GM10248 (cell line): Measurements from ENCODE around the gene HCFC1.

Experiments
- CTCF ChIA-PET: fragments of 300-600 bp; sonication (Branson Sonifier 250); formaldehyde crosslinking; extraction: SDS; loops from one replicate; lab custom pipeline; 2021; ENCODE audit warnings: antibody characterized with exemption; lab: Yijun Ruan, JAX
- POLR2A ChIA-PET: fragments of 350-650 bp; sonication (Branson Sonifier 250); formaldehyde crosslinking; extraction: SDS; loops from one replicate; lab custom pipeline; 2020; ENCODE audit warnings: antibody characterized with exemption; lab: Yijun Ruan, JAX
- DNase-seq: peaks from one replicate; pipeline ENCODE4 v3.0.0; 2012; ENCODE audit errors: extremely low spot score
- TF ChIP-seq, protein P1 (sequence below): IDR thresholded peaks from 2 replicates; pipeline ENCODE4 v1.5.1; 2012; ENCODE audit warnings: mild to moderate bottlenecking, low read depth; ENCODE audit errors: extremely low read depth, missing control alignments, control extremely low read depth

Gene HCFC1

DNA sequence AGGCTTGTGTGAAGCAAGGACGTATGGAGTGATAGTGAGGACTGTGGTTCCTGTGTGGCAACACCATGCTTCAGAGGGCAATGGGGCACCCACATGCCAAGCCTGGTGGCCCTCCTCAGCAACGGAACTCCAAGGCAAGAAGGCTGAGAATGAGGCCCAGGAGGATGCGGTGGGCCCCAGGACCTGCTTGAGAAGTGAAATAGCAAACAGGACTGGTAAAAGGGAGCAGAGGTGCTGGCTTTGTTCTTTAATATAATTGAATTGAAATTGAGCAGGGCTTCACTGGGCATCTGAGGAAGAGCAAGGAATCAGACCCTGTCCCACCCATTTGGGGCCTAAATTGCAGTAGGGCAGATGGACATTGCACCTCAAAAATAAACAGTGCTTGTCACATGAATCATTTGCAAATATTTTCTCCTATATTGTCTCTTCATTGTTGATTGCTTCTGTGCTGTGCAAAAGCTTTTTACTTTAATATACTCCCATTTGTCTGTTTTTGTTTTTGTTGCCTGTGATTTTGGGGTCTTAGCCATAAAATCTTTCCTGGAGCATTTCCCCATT, 3.2 kb upstream of the HCFC1 start:
- no peak for DNase-seq
- ChIA-PET POLR2A (no interaction called here), CTCF (interaction anchor here (2.3 kb wide), 1 partner anchor 39 kb away, joined by 8 read pairs; no protein-coding TSS in a partner anchor)
- TF ChIP-seq, protein P1, sequence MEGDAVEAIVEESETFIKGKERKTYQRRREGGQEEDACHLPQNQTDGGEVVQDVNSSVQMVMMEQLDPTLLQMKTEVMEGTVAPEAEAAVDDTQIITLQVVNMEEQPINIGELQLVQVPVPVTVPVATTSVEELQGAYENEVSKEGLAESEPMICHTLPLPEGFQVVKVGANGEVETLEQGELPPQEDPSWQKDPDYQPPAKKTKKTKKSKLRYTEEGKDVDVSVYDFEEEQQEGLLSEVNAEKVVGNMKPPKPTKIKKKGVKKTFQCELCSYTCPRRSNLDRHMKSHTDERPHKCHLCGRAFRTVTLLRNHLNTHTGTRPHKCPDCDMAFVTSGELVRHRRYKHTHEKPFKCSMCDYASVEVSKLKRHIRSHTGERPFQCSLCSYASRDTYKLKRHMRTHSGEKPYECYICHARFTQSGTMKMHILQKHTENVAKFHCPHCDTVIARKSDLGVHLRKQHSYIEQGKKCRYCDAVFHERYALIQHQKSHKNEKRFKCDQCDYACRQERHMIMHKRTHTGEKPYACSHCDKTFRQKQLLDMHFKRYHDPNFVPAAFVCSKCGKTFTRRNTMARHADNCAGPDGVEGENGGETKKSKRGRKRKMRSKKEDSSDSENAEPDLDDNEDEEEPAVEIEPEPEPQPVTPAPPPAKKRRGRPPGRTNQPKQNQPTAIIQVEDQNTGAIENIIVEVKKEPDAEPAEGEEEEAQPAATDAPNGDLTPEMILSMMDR = no peak

DNA sequence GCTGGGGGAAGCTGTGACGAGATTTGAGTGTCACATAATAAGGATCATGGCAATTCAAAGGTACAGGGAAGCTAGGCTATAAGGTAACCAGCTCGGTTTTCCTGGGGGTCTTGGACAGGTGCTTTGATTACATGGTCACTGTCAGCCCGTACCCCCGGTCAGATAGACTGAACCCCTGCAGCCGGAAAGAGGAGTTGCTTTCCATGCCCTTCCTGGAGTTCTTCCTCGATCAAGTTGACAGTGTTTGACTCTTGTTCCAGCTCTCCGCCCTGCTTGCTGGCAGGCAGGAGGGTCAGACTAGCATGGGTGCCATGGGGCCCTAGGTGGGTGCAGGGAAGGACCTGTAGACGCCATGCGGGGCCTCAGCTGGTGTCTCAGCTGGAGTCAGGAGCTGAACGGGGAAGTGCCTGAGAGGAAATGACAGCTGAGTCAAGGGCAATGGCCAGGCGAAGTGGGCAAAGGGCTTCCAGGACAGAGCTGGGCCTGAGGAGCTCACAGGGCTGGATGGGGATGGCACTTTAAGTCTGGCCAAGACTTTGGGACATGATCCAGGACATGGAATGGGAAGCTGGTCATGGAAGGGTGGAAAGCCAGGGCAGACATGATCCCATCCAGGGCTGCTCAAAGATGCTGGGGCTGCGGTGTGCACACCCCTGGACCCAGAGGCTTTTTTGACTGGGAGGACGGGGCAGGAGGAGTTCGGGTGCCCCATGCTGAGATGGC, 2.5 kb upstream of the HCFC1 start:
- DNase-seq = no peak
- ChIA-PET POLR2A (no interaction called here), CTCF (interaction anchor here (1.1 to 2.3 kb wide), 3 partner anchors 9 to 39 kb away, joined by 3 to 8 read pairs (median 4); no protein-coding TSS in a partner anchor)
- TF ChIP-seq, protein P1 = no peak

GRCh38 chrX:153973127-153974002, 1.7 kb upstream of the HCFC1 start:
- DNase-seq = no peak
- ChIA-PET POLR2A (interaction anchor here (0.6 kb wide), 1 partner anchor 25 kb away, joined by 3 read pairs; no protein-coding TSS in a partner anchor), CTCF (interaction anchor here (1.1 to 2.3 kb wide), 3 partner anchors 8 to 40 kb away, joined by 3 to 8 read pairs (median 4); no protein-coding TSS in a partner anchor)
- TF ChIP-seq, protein P1 = no peak

DNA sequence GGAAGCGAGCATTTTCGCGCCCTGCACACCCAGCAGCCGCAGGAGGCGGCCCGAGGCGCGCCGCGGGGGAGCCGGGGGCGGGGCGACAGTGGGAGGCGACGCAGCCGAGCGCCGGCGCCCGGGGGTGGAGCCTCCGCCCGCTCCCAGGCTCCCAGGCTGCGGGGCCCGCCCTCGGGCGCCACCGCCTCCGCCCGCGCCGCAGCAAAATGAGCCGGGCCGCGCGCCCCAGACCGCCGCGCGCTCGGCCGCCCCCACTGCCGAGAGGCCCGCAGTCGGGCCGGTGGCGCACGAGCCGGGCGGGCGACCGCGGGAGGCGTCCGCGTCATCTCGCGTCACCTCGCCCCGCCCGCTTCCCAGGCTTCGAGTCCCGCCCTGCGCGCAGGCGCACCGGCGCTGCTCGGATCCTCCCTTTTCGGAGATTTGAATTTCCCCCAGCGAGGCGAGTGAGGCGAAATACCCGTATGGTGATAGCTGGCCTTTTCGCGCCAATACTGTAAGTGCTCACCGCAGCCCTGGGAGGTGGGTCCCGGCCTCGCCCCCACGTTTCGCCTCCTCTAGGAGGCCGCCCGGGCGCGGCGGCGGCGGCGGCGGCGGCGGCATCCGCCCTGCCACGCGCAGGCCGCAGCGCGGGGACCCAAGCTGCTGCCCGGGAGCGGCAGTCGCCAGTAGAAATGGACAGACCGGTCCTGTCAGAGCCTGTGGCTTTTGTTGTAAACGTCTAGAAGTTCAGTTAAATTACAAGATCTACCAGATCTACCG, 929 bp upstream of the HCFC1 start, which contains the start of gene TMEM187:
Gene TMEM187, plus strand, starts transcription at position 387 of the 759 bp plus-strand sequence. CDS start 9,309 bp downstream, outside the sequence.
- ChIA-PET CTCF (interaction anchor here (1.8 to 2.3 kb wide), 2 partner anchors 24 to 41 kb away, joined by 4 to 8 read pairs; no protein-coding TSS in a partner anchor), POLR2A (interaction anchor here (0.6 kb wide), 1 partner anchor 25 kb away, joined by 3 read pairs; no protein-coding TSS in a partner anchor)
- peak; percentile 91 for DNase-seq
- TF ChIP-seq, protein P1 = no peak

DNA sequence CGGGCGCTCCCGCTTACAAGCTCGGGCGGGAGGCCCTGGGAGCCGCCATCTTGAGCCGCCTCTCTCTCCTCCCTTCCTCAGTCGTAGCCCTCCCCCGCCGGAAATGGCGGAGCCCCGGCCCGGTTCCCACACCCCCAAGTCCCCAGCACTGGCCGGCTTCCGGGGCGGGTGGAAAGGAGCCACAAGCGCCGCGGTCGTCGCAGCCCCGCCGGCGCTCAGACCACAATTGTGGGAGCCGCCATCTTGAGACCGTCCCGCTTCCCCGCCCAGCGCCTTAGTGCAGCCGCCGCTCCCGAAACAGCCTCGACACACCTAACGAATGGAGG, 531 bp downstream of the HCFC1 start:
- POLR2A ChIA-PET = interaction anchor here (1.0 kb wide), 1 partner anchor 44 kb away, joined by 3 read pairs; no protein-coding TSS in a partner anchor
- TF ChIP-seq, protein P1 = no peak
- CTCF ChIA-PET = interaction anchor here (14.3 kb wide), 1 partner anchor 22 kb away, joined by 137 read pairs; the partner anchor contains the start of gene RENBP
- peak; percentile 93 for DNase-seq
